ENCODE measurements around the gene FAM13A. TPM values are rescaled to one million over a fixed set of nuclear protein-coding genes. Genes with fewer than 3 reads are reported as not detected.

Gene FAM13A
- total RNA-seq, 4 donors from 2014 or later, result 72.3 to 105 (median 90.0) TPM

DNA sequence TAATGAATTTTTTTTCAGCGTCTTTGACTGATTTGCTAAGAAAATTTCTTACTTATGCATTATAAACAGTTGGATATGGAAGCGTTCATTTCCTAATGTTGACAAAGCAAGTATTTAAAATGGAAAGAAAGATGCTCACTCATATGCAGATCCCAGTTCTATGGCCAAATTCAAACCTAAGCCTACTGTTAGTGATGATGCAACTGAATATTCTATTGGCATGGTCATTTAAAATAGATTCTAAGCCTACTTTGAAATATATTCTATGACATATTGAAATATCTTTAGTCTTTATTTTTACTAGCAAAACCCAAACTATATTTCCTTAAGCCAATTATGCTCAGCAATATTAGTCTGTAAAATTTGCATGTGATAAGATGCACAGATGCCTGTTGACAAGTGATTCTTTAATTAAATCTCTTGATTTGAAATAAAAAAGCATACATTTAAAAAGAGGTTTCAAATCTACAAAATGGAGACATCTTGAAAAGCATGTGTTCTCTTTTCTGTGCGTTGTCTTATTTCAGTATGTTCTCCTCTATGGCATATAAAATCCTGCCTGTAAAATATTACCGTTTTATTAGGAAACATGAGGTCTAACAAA, 262.8 kb downstream of the FAM13A start:
- Histone ChIP-seq H3K9me3 (no peaks in the 10 kb centered on the region), H3K27ac (no peak overlapping the region), H3K36me3 (peaks cover 0 to 14% (median 0%) of the 10 kb centered on the region in 3 donors), H3K4me3 (no peak overlapping the region), H3K27me3 (no peaks in the 10 kb centered on the region), H3K4me1 (no peaks in the 10 kb centered on the region)
- no peak for DNase-seq
- TF ChIP-seq, protein P1, sequence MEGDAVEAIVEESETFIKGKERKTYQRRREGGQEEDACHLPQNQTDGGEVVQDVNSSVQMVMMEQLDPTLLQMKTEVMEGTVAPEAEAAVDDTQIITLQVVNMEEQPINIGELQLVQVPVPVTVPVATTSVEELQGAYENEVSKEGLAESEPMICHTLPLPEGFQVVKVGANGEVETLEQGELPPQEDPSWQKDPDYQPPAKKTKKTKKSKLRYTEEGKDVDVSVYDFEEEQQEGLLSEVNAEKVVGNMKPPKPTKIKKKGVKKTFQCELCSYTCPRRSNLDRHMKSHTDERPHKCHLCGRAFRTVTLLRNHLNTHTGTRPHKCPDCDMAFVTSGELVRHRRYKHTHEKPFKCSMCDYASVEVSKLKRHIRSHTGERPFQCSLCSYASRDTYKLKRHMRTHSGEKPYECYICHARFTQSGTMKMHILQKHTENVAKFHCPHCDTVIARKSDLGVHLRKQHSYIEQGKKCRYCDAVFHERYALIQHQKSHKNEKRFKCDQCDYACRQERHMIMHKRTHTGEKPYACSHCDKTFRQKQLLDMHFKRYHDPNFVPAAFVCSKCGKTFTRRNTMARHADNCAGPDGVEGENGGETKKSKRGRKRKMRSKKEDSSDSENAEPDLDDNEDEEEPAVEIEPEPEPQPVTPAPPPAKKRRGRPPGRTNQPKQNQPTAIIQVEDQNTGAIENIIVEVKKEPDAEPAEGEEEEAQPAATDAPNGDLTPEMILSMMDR (IDR thresholded peaks at IDR 0.05), result no peak
- no peak for TF ChIP-seq POLR2A (IDR thresholded peaks at IDR 0.05)

DNA sequence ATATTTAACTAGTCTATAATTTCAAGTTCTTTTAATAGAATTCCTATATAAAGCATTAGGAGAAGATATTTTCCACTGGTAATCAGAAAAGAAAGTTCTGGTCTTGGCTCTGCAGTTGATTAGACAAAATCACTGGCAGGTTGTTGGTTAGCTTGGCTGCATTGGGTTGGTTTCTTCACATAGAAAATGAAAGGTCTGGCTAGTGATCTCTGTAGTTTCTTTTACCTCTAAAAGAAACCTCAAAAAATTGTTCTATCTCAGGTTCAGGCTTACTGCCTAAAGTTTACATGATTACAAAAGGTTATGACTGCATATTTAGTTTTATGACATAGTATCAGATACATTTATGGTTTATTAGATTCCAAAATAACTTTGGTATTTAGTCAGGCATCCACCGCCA, 263.5 kb downstream of the FAM13A start:
- no peak for TF ChIP-seq POLR2A (IDR thresholded peaks at IDR 0.05)
- TF ChIP-seq, protein P1 (IDR thresholded peaks at IDR 0.05), result no peak
- Histone ChIP-seq H3K27me3 (no peaks in the 10 kb centered on the region), H3K27ac (no peak overlapping the region), H3K4me1 (no peaks in the 10 kb centered on the region), H3K36me3 (peaks cover 0 to 17% (median 0%) of the 10 kb centered on the region in 3 donors), H3K9me3 (no peaks in the 10 kb centered on the region), H3K4me3 (no peak overlapping the region)
- DNase-seq, result no peak

DNA sequence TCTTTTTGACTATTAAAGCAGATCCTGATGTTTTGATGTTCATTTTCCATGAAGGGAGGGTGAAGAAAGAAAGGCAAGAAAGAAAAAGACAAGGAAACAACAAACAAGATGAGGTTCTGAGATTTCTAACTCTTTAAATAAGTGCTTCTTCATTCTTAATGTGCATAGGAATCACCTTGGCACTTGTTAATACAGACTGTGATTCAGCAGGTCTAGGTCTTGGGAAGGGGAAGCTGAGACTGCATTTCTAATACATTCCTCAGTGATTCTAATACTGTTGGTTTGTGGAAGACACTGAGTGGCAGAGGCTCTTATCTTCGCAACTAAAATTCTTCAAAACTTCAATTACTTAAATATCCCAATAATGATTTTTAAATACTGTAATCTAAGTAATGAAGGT, 264.2 kb downstream of the FAM13A start:
- Histone ChIP-seq H3K4me3 (no peak overlapping the region), H3K27ac (no peak overlapping the region), H3K36me3 (peaks cover 0 to 20% (median 0%) of the 10 kb centered on the region in 3 donors), H3K9me3 (no peaks in the 10 kb centered on the region), H3K27me3 (no peaks in the 10 kb centered on the region), H3K4me1 (no peaks in the 10 kb centered on the region)
- TF ChIP-seq, protein P1 (IDR thresholded peaks at IDR 0.05), result no peak
- no peak for TF ChIP-seq POLR2A (IDR thresholded peaks at IDR 0.05)
- no peak for DNase-seq

DNA sequence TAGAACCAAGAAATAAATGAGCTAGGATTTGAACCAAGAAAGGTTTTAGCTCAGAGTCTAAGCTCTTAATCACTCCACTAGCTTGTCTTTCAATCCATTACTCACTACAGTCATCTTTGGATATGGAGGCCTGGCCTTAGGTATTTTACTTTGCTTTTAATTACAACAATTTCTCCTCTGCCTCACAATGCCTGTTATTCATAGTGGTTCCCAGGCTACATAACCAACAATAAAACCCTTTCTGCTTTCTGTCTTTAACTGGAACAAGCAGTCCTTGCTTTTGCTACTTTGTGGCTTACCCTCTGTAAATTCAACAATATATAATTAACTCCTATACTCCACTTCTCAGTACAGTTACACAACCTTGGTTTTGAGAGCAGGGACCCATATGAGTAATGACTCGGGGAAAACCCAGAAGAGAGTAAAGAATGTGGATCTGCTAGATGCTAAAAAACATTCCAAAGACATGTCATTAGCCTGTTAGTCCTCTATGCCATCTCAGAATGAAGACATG, 264.7 kb downstream of the FAM13A start:
- TF ChIP-seq, protein P1 (IDR thresholded peaks at IDR 0.05), result no peak
- no peak for TF ChIP-seq POLR2A (IDR thresholded peaks at IDR 0.05)
- no peak for DNase-seq
- Histone ChIP-seq H3K27me3 (no peaks in the 10 kb centered on the region), H3K27ac (no peak overlapping the region), H3K4me1 (no peaks in the 10 kb centered on the region), H3K4me3 (no peak overlapping the region), H3K9me3 (no peaks in the 10 kb centered on the region), H3K36me3 (peaks cover 0 to 25% (median 0%) of the 10 kb centered on the region in 3 donors)

GRCh38 chr4:88791274-88791673, 265.7 kb downstream of the FAM13A start:
- Histone ChIP-seq H3K4me1 (no peaks in the 10 kb centered on the region), H3K27ac (no peak overlapping the region), H3K9me3 (no peaks in the 10 kb centered on the region), H3K27me3 (no peaks in the 10 kb centered on the region), H3K4me3 (no peak overlapping the region), H3K36me3 (peaks cover 0 to 35% (median 0%) of the 10 kb centered on the region in 3 donors)
- TF ChIP-seq, protein P1 (IDR thresholded peaks at IDR 0.05), result peak in 1 of 6 experiments; percentile 23
- no peak for TF ChIP-seq POLR2A (IDR thresholded peaks at IDR 0.05)
- DNase-seq, result no peak
